Upper lobe of right lung (tissue), 1 donor: ENCODE data around the gene PUSL1. TPM values are rescaled to one million over a fixed set of nuclear protein-coding genes. Genes with fewer than 3 reads are reported as not detected.
A peak's percentile ranks its signal among the peaks of the same experiment; 100 is the strongest.

Experiments
- ATAC-seq: fragments of 200-7000 bp; cut with Tn5 transposase; one replicate; pipeline ENCODE4 v1.9.1; 2020; ENCODE audit warnings: mild to moderate bottlenecking, moderate library complexity
- DNase-seq: peaks from one replicate; pipeline ENCODE4 v3.0.0-alpha.2; 2020
- H3K27ac ChIP-seq: fragments of 200-600 bp; one replicate; pipeline ENCODE4 v1.8.0; 2022
- H3K27me3 ChIP-seq: fragments of 200-600 bp; one replicate; pipeline ENCODE4 v1.8.0; 2022; ENCODE audit warnings: mild to moderate bottlenecking
- H3K36me3 ChIP-seq: fragments of 200-600 bp; one replicate; pipeline ENCODE4 v1.8.0; 2022
- H3K4me1 ChIP-seq: fragments of 200-600 bp; one replicate; pipeline ENCODE4 v1.8.0; 2022
- H3K4me3 ChIP-seq: fragments of 200-600 bp; one replicate; pipeline ENCODE4 v1.8.0; 2022; ENCODE audit warnings: mild to moderate bottlenecking
- H3K9me3 ChIP-seq: fragments of 200-600 bp; one replicate; pipeline ENCODE4 v1.8.0; 2022
- CTCF ChIP-seq: fragments of 200-600 bp; IDR thresholded peaks from one replicate; pipeline ENCODE4 v1.8.0; 2022; ENCODE audit warnings: antibody characterized with exemption
- intact Hi-C: fragments of 100-400 bp; cut with DNase I; formaldehyde crosslinking; loops from one replicate; pipeline ENCODE4 v1.11.0; 2022
- total RNA-seq: library from RNA; stranded (reverse); fragmentation: NEBNext Ultra II Directional; extraction: Animal tissue kit (Norgen Biotek cat#: 25700); gene quantifications from one replicate; pipeline ENCODE4 v1.2.1, GENCODE V29; 2021
- donor health status: DM: no; HTN: yes; CAD: no; lungs with severe emphysema.

PUSL1 gene
- total RNA-seq, 1 donor from 2014 or later: 14.2 TPM

DNA sequence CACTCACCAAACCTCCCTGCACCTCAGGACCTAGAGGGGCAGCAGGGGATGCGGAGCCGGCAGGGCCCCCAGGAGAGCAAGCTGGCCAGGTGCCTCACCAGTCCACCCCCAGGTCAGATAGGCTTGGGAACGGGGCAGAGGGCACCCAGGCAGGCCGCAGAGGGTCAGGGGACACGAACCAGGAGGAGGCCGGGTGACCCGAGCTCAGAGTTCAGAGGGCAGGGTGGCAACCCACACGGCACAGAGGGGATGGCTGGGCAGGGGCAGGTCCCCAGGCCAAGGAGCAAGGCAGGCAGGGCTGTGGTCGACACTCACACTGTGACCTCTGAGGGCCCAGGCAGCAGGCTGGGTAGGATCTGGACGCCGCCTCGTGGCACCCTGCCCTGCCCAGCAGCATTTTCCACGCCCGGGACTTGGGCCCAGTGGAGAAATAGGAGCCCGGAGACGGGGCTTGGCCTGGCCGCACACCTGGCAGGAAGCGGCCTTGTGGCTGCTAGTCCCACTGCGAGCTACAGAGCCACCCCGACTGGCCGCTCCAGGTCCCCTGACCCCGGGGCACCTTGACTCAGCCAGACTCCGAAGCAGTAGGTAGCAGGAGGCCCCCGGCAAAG lies 35.5 kb downstream of the PUSL1 start:
- Histone ChIP-seq H3K9me3 (no peaks in the 10 kb centered on the region), H3K4me1 (peaks cover 26% of the 10 kb centered on the region), H3K4me3 (no peak overlapping the region), H3K27me3 (no peaks in the 10 kb centered on the region), H3K36me3 (peaks cover 3% of the 10 kb centered on the region), H3K27ac (no peak overlapping the region)
- intact Hi-C loops: no loop called here
- no peak for TF ChIP-seq CTCF
- DNase-seq (no peak), ATAC-seq (no peak)

- Histone ChIP-seq H3K27ac (peak overlapping the region; percentile 58), H3K27me3 (no peaks in the 10 kb centered on the region), H3K9me3 (no peaks in the 10 kb centered on the region), H3K4me3 (no peak overlapping the region), H3K4me1 (peaks cover 26% of the 10 kb centered on the region), H3K36me3 (no peaks in the 10 kb centered on the region)
- ATAC-seq (peak; percentile 13), DNase-seq (no peak)
- TF ChIP-seq CTCF: peak; percentile 35
- intact Hi-C loops: no loop called here
Observed at GRCh38 chr1:1344655-1345361, 36.4 kb downstream of the PUSL1 start.

DNA sequence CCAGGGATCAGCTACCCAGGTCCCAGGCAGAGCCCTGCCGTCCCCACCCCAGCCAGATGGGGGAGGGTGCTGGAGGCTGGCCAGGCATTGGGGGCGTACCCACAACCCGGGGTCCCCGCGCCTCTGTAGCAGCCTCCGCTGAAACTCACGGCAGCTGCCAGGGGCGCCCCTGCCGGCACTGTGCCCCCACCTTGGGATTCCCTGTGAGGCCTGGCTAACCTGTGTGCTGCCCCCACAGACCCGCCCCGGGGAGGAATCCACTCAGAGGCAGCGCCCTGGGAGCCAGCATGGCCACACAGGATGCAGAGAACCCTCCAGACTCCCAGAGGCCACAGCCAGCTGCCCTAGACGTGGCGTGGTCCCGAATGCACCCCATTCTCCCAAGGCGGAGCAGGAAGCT lies 37.0 kb downstream of the PUSL1 start:
- peak overlapping the region; percentile 58 for H3K27ac ChIP-seq
- peaks cover 26% of the 10 kb centered on the region for H3K4me1 ChIP-seq
- peak; percentile 4 for ATAC-seq
- H3K27me3 ChIP-seq: no peaks in the 10 kb centered on the region
- no peaks in the 10 kb centered on the region for H3K36me3 ChIP-seq
- H3K4me3 ChIP-seq: no peak overlapping the region
- no peak for DNase-seq
- no peaks in the 10 kb centered on the region for H3K9me3 ChIP-seq
- intact Hi-C loops: no loop called here
- TF ChIP-seq CTCF: no peak

GRCh38 chr1:1345860-1346500 lies 37.6 kb downstream of the PUSL1 start:
- H3K27me3 ChIP-seq: no peaks in the 10 kb centered on the region
- peak overlapping the region; percentile 58 for H3K27ac ChIP-seq
- intact Hi-C loops: no loop called here
- H3K4me1 ChIP-seq: peaks cover 26% of the 10 kb centered on the region
- H3K4me3 ChIP-seq: no peak overlapping the region
- DNase-seq (no peak), ATAC-seq (no peak)
- H3K9me3 ChIP-seq: no peaks in the 10 kb centered on the region
- no peaks in the 10 kb centered on the region for H3K36me3 ChIP-seq
- TF ChIP-seq CTCF: no peak

- Histone ChIP-seq H3K4me1 (peaks cover 28% of the 10 kb centered on the region), H3K27me3 (no peaks in the 10 kb centered on the region), H3K4me3 (no peak overlapping the region), H3K9me3 (no peaks in the 10 kb centered on the region), H3K27ac (no peak overlapping the region), H3K36me3 (no peaks in the 10 kb centered on the region)
- no peak for DNase-seq
- no peak for ATAC-seq
- no peak for TF ChIP-seq CTCF
- intact Hi-C loops: no loop called here
Observed at GRCh38 chr1:1346501-1346890, 38.1 kb downstream of the PUSL1 start.
